Activated CD4-positive, alpha-beta T cell treated with anti-CD3 and anti-CD28 coated beads for 48 hours (primary cell): ENCODE results near the gene FHOD3.

Experiments
- DNase-seq: peaks from one replicate; pipeline ENCODE4 v3.0.0-alpha.2; 2020

FHOD3 gene

DNA sequence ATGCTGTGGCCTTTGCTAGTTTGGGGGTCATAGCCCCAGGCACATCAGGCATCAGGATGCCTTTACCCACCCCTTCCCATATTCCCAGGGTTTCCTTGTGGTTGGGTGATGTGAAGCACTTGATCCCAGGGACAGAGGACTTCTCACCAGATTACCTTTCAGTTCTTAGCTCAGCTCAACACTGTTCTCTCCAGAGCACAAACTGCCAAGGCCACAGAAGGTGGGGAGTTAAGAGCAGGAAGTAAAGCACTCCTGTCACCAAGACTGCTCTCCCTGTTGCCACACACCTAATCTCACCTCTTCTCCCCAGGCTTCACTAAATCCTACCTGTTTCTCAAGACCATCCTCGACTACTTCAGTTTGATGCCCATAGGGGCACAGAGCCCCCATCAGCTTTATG is 25.9 kb downstream of the FHOD3 start:
- DNase-seq = no peak

GRCh38 chr18:36325846-36326245 is 28.3 kb downstream of the FHOD3 start:
- no peak for DNase-seq

DNA sequence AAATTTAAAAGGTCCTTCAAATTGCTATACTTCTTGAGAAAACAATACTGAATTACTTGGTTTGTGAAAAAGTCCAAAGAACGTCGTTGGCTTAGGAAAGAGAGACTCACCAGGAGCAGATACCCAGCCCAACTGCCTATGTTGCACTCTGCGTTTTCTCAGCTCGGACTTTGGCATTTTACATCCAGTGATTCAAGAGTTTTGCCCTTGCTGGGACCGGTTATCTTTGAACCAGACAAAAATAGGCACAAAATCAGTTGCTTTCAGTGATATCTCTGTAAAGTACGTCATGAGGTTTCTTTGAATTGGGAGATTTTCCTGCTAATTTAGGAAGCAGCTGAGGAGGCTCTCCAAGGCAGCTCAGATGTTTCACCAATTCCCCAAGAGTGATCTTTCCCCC is 29.3 kb downstream of the FHOD3 start:
- DNase-seq = no peak

- DNase-seq = no peak
Observed at GRCh38 chr18:36327352-36328316, 30.1 kb downstream of the FHOD3 start.

DNA sequence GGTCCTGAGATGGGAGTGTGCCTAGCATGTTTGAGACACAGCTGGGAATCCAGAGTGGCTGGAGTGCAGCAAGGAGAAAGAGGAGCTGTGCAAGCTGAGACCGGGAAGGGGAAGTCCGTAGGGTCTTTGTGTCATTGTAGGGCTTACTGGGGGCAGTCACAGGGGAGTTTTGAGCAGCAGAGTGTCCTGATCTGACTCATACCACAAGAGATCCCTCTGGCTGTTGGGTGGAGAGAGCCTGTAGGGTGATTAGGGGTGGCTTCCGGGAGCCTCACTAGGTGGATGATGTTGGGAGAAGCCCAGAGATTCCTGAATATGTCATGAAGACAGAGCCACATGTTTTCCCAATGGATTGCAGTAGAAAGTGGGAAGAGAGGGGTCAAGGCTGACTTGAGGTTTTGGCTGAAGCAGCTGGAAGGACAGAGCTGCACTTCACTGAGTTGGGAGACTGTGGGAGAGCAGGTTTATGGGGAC is 30.9 kb downstream of the FHOD3 start:
- DNase-seq = no peak

- no peak for DNase-seq
Observed at GRCh38 chr18:36328916-36329315, 31.4 kb downstream of the FHOD3 start.

DNA sequence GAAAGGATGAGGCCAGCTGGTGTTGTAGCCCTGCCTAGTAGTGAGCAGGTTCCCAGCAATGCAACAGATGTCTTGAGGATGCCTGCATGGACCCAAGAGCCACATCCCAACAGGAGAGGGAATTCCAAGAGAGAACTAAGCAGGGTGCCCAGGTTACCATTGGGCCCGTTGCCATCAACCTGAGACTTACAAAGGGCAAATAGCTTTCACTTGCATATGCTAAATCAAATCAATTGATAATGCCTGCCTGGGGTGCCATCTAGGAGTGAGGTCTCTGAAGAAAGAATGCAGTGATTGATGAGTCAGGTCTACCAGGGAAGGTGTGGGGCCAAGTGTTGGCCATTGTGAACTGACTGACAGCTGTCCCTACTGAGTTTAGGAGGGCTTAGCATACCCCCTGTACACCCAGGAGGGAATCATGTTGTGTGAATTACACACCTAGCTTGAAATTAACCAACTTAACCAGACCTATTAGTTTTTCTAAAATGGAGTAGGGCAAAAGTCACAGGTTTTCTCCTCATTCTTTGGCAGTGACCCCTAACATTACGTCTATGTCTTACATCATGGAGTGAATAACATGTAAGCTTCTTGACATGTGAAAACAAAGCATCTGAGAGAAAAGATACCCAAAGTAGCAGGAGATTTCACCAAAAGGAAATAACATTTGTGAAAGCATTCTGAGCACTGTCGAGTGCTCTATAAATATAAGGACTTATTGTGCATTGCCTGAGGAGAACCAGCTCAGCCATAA is 32.3 kb downstream of the FHOD3 start:
- no peak for DNase-seq

- no peak for DNase-seq
Observed at GRCh38 chr18:36330435-36331052, 33.0 kb downstream of the FHOD3 start.

DNA sequence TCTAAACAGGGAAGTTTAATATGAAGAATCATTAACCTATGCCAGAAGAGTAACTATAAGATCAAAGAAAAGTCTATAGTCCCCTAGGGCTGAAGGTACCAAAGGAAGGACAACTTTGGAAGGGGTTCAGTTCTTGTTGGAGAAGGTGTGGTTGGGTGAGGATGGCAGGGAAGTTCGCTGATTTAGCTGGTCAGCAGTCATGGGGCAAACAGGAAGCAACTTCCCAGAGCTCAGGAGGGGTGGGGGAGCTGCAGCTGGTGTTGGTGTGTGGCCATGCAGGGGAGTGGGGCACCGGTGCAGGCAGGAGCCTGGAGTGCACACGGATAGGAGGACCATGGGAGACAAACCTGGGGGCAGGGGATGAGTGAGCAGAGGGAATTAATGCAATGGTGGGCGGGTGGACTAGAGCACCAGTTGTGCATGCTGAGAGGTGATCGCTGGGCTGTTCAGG is 34.0 kb downstream of the FHOD3 start:
- no peak for DNase-seq

- no peak for DNase-seq
Observed at GRCh38 chr18:36333414-36333813, 35.9 kb downstream of the FHOD3 start.

- DNase-seq = no peak
Observed at GRCh38 chr18:36334798-36335197, 37.3 kb downstream of the FHOD3 start.

- no peak for DNase-seq
Observed at GRCh38 chr18:36335476-36336279, 38.2 kb downstream of the FHOD3 start.

DNA sequence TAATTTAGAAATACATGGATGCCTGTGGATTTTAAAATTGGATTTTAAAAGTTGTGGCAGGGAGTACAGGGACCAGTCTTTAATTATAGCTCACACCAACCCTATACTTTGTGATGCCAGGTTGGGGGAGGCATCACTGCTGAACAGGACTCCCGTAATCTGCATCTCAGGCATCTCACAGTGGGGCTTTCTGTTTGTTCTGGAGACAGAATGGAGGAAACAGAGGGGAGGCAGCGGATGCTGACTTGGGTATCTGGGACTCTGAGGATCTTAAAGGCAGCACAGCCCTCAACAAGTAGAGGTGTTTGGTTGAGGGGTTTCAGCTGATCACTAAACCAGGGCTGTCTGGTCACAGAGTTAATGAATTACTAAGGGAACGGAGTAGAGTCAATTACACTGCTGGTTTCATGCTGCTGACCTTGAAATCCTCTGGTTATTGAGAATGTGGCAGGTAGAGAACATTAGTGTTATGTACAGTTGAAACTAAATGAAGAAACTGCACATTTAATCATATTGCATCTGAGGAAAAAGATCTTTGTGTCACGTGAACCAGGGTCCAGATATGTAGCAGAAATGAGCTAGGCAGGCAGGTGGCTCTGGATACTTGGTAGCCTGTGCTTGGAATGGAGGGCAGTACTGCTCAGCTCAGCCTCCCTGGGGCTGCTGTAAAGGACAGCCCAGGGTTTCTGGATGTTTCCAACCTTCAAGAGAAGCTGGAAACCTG is 40.3 kb downstream of the FHOD3 start:
- no peak for DNase-seq

- DNase-seq = no peak
Observed at GRCh38 chr18:36338403-36338933, 41.0 kb downstream of the FHOD3 start.

GRCh38 chr18:36340246-36340645 is 42.7 kb downstream of the FHOD3 start:
- no peak for DNase-seq

GRCh38 chr18:36341944-36342343 is 44.4 kb downstream of the FHOD3 start:
- DNase-seq = no peak

DNA sequence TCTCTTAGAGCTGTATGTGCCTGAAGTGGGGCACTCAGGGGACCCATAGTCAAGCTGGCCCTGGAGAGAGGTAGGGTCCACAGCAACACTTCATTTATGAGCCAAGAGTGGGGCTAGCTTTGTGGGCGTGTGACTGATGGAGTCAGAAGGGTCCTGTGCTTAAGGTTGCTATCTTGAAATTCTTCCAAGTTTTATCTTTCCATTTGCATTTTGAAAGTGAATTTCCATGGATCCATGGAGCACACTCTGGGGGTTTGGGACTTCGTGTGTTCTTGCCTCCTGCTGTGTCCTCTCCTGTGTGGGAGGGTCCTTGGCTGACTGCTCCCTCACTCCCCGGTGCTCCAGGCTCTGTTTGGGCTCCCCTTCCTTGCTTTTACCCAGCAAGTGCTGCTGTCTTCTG is 50.8 kb downstream of the FHOD3 start:
- no peak for DNase-seq

GRCh38 chr18:36348971-36349417 is 51.5 kb downstream of the FHOD3 start:
- DNase-seq = no peak

- DNase-seq = no peak
Observed at GRCh38 chr18:36349552-36349951, 52.0 kb downstream of the FHOD3 start.

- DNase-seq = no peak
Observed at GRCh38 chr18:36350251-36350651, 52.7 kb downstream of the FHOD3 start.

- DNase-seq = no peak
Observed at GRCh38 chr18:36350839-36351469, 53.4 kb downstream of the FHOD3 start.
